Neural cell (in vitro differentiated cells): ENCODE data around the gene ADGRG1. TPM values are rescaled to one million over a fixed set of nuclear protein-coding genes. Genes with fewer than 3 reads are reported as not detected.
A peak's percentile ranks its signal among the peaks of the same experiment; 100 is the strongest.

Experiments
- H2AFZ ChIP-seq: fragments of 200-600, 300-800 bp; sonication (generic), shearing (Covaris generic); 2 replicates; pipeline ENCODE4 v1.6.0; 2014; ENCODE audit warnings: low read depth, mild to moderate bottlenecking, antibody characterized with exemption, low read length, moderate library complexity
- H3F3A ChIP-seq: fragments of 200-600 bp; shearing (Covaris generic); 2 replicates; pipeline ENCODE4 v1.6.1; 2016; ENCODE audit warnings: mild to moderate bottlenecking, moderate library complexity, mixed read lengths, antibody characterized with exemption, low read length; ENCODE audit not compliant: insufficient read depth, poor library complexity, severe bottlenecking
- H3K27ac ChIP-seq: fragments of 200-600, 300-800 bp; sonication (generic), shearing (Covaris generic); 2 replicates; pipeline ENCODE4 v1.5.1; 2014; ENCODE audit warnings: mild to moderate bottlenecking, low read length, moderate library complexity
- H3K27me3 ChIP-seq: fragments of 300-800, 200-600 bp; sonication (generic), shearing (Covaris generic); 2 replicates; pipeline ENCODE4 v1.6.0; 2014; ENCODE audit warnings: mild to moderate bottlenecking, low read depth, low read length, moderate library complexity; ENCODE audit not compliant: insufficient read depth
- H3K36me3 ChIP-seq: fragments of 300-800, 200-600 bp; sonication (generic), shearing (Covaris generic); 2 replicates; pipeline ENCODE4 v1.5.1; 2014; ENCODE audit warnings: mild to moderate bottlenecking, antibody characterized with exemption, low read length, moderate library complexity; ENCODE audit not compliant: insufficient read depth
- H3K4me2 ChIP-seq: fragments of 300-800, 200-600 bp; sonication (generic), shearing (Covaris generic); 2 replicates; pipeline ENCODE4 v1.6.0; 2014; ENCODE audit warnings: mild to moderate bottlenecking, low read length
- H3K4me3 ChIP-seq: fragments of 300-800, 200-600 bp; sonication (generic), shearing (Covaris generic); 2 replicates; pipeline ENCODE4 v1.5.1; 2014; ENCODE audit warnings: mild to moderate bottlenecking, low read length, moderate library complexity
- H3K79me2 ChIP-seq: fragments of 200-600 bp; shearing (Covaris generic); replicated peaks from 2 replicates; pipeline ENCODE4 v1.6.0; 2014; ENCODE audit warnings: mild to moderate bottlenecking, low read length, moderate library complexity; ENCODE audit not compliant: insufficient read depth
- H3K9ac ChIP-seq: fragments of 300-800, 200-600 bp; sonication (generic), shearing (Covaris generic); 2 replicates; pipeline ENCODE4 v1.6.1; 2016; ENCODE audit warnings: mild to moderate bottlenecking, low read length, mixed read lengths
- H3K9me2 ChIP-seq: fragments of 200-600 bp; shearing (Covaris generic); 2 replicates; pipeline ENCODE4 v1.6.1; 2016; ENCODE audit warnings: mild to moderate bottlenecking, low read length, mixed read lengths; ENCODE audit not compliant: insufficient read depth
- H3K9me3 ChIP-seq: fragments of 200-600, 300-800 bp; sonication (generic), shearing (Covaris generic); 2 replicates; pipeline ENCODE4 v1.6.1; 2016; ENCODE audit warnings: mild to moderate bottlenecking, mixed run types, low read length, moderate library complexity, mixed read lengths
- H4K20me1 ChIP-seq: fragments of 200-600 bp; shearing (Covaris generic); 2 replicates; pipeline ENCODE4 v1.6.1; 2016; ENCODE audit warnings: mild to moderate bottlenecking, mixed run types; ENCODE audit not compliant: insufficient read depth
- CTCF ChIP-seq: fragments of 450-650 bp; IDR thresholded peaks from 2 replicates; pipeline ENCODE4 v1.5.1; 2014; ENCODE audit warnings: antibody characterized with exemption, mild to moderate bottlenecking, moderate library complexity; ENCODE audit not compliant: poor library complexity, severe bottlenecking
- EP300 ChIP-seq: fragments of 450-650 bp; conservative IDR thresholded peaks from 2 replicates; pipeline ENCODE4 v1.6.1; 2014; ENCODE audit warnings: antibody characterized with exemption, mild to moderate bottlenecking, moderate library complexity; ENCODE audit not compliant: poor library complexity, severe bottlenecking
- EZH2 ChIP-seq: fragments of 200-600, 300-800 bp; shearing (Covaris generic), sonication (generic); IDR thresholded peaks from 2 replicates; pipeline ENCODE4 v1.6.1; 2014; ENCODE audit warnings: antibody characterized with exemption, low read length, borderline replicate concordance, mild to moderate bottlenecking; ENCODE audit not compliant: insufficient read depth, poor library complexity, severe bottlenecking
- MXI1 ChIP-seq: fragments of 450-650 bp; conservative IDR thresholded peaks from 2 replicates; pipeline ENCODE4 v1.6.1; 2014; ENCODE audit warnings: antibody characterized with exemption, mild to moderate bottlenecking; ENCODE audit not compliant: poor library complexity, severe bottlenecking
- POLR2AphosphoS5 ChIP-seq: IDR thresholded peaks from 2 replicates; pipeline ENCODE4 v1.6.1; 2012
- RAD21 ChIP-seq: fragments of 450-650 bp; conservative IDR thresholded peaks from 2 replicates; pipeline ENCODE4 v1.6.1; 2014; ENCODE audit warnings: antibody characterized with exemption, mild to moderate bottlenecking, moderate library complexity
- REST ChIP-seq: IDR thresholded peaks from 2 replicates; pipeline ENCODE4 v1.6.1; 2012; ENCODE audit warnings: borderline replicate concordance
- SMC3 ChIP-seq: fragments of 450-650 bp; conservative IDR thresholded peaks from 2 replicates; pipeline ENCODE4 v1.6.1; 2014; ENCODE audit warnings: antibody characterized with exemption, mild to moderate bottlenecking, moderate library complexity; ENCODE audit not compliant: poor library complexity
- TAF1 ChIP-seq: IDR thresholded peaks from 2 replicates; pipeline ENCODE4 v1.6.1; 2012; ENCODE audit warnings: low read depth
- polyA plus RNA-seq: library from polyadenylated mRNA; depleted of rRNA; stranded (reverse); fragments of >200 nt; gene quantifications from 2 replicates; pipeline ENCODE4 v1.2.3, GENCODE V29; 2014

The ADGRG1 gene
- polyA plus RNA-seq, 1 donor from 2014 or later: 86.8 TPM

- no peak overlapping the region for H3K27ac ChIP-seq
Observed at GRCh38 chr16:57644383-57645014, 16.1 kb downstream of the ADGRG1 start.

GRCh38 chr16:57645169-57645568 is 16.7 kb downstream of the ADGRG1 start:
- Histone ChIP-seq H3K4me2 (no peak overlapping the region), H3K9ac (no peak overlapping the region), H2AFZ (no peak overlapping the region), H3K36me3 (peaks cover 16% of the 10 kb centered on the region), H3K9me2 (no peaks in the 10 kb centered on the region), H3K4me3 (peak overlapping the region; percentile 7), H3F3A (no peaks in the 10 kb centered on the region), H3K79me2 (peaks cover 78% of the 10 kb centered on the region), H3K27ac (no peak overlapping the region), H3K9me3 (no peaks in the 10 kb centered on the region), H4K20me1 (peaks cover 59% of the 10 kb centered on the region), H3K27me3 (no peaks in the 10 kb centered on the region)
- TF ChIP-seq SMC3 (no peak), EP300 (no peak), POLR2AphosphoS5 (no peak), MXI1 (no peak), EZH2 (no peak), RAD21 (no peak), CTCF (no peak)

More at GRCh38 chr16:57644383-57645014, 16.1 kb downstream of the ADGRG1 start:
- Histone ChIP-seq H3K4me3 (peak overlapping the region; percentile 7), H3K4me2 (no peak overlapping the region), H2AFZ (no peak overlapping the region), H3K9me3 (no peaks in the 10 kb centered on the region), H3K27me3 (no peaks in the 10 kb centered on the region), H3K9ac (no peak overlapping the region), H3K79me2 (peaks cover 85% of the 10 kb centered on the region), H4K20me1 (peaks cover 55% of the 10 kb centered on the region), H3K36me3 (peaks cover 16% of the 10 kb centered on the region), H3K9me2 (no peaks in the 10 kb centered on the region), H3F3A (no peaks in the 10 kb centered on the region)
- no peak for TF ChIP-seq EP300
- TF ChIP-seq RAD21: no peak
- TF ChIP-seq TAF1: no peak
- no peak for TF ChIP-seq CTCF
- TF ChIP-seq REST: no peak
- no peak for TF ChIP-seq MXI1
- no peak for TF ChIP-seq SMC3
